ENCODE results near the gene CHMP2A. TPM values are rescaled to one million over a fixed set of nuclear protein-coding genes. Genes with fewer than 3 reads are reported as not detected.

The CHMP2A gene
- total and polyA plus RNA-seq, 2 of the 13 experiments (the other 11 are each of a cell fraction or from before 2014, with no cell fraction given) = 49.7 to 55.0 TPM

- TF ChIP-seq ZNF350 (CRISPR knock-in tag; IDR thresholded peaks at IDR 0.05; ENCODE audit: borderline replicate concordance, low read depth) = no peak
- TF ChIP-seq HIC2 (CRISPR knock-in tag; IDR thresholded peaks at IDR 0.05; ENCODE audit: low read depth) = 0 out of 2 replicates have a peak, but pooled peaks have one; percentile 1
- TF ChIP-seq ZNF121 (CRISPR knock-in tag; IDR thresholded peaks at IDR 0.05) = no peak
- TF ChIP-seq HIVEP1 (CRISPR knock-in tag; IDR thresholded peaks at IDR 0.05) = 0 out of 2 replicates have a peak, but pooled peaks have one; percentile 34
- peak; percentile 81; the same call in 1 of the 2 replicates for TF ChIP-seq TFAP4 (IDR thresholded peaks at IDR 0.05; ENCODE audit: borderline replicate concordance, low read depth)
- TF ChIP-seq HDAC1 (CRISPR knock-in tag; IDR thresholded peaks at IDR 0.05) = peak; percentile 52; the same call in 1 of the 2 replicates
- TF ChIP-seq GRHL1 (CRISPR knock-in tag; conservative IDR thresholded peaks at IDR 0.05) = no peak
- no peak for TF ChIP-seq MTA3 (CRISPR knock-in tag; IDR thresholded peaks at IDR 0.05)
- no peak for TF ChIP-seq RBFOX2 (IDR thresholded peaks at IDR 0.05; ENCODE audit: low read depth, low read length)
- peak; percentile 68 for TF ChIP-seq RAD51 (IDR thresholded peaks at IDR 0.05; ENCODE audit: borderline replicate concordance)
- TF ChIP-seq TRIM22 (IDR thresholded peaks at IDR 0.05) = no peak
- TF ChIP-seq ZHX1 (CRISPR knock-in tag; IDR thresholded peaks at IDR 0.05; ENCODE audit: low read depth) = no peak
- TF ChIP-seq CEBPG (CRISPR knock-in tag; IDR thresholded peaks at IDR 0.05) = no peak
- TF ChIP-seq ATF3 (CRISPR knock-in tag; IDR thresholded peaks at IDR 0.05) = no peak
- no peak for TF ChIP-seq PHF20 (CRISPR knock-in tag; IDR thresholded peaks at IDR 0.05)
- no peak for TF ChIP-seq TARDBP (CRISPR knock-in tag; IDR thresholded peaks at IDR 0.05)
- no peak for TF ChIP-seq ZNF790 (CRISPR knock-in tag; IDR thresholded peaks at IDR 0.05; ENCODE audit: borderline replicate concordance)
- peak; percentile 81 for TF ChIP-seq USF2 (IDR thresholded peaks at IDR 0.05; ENCODE audit: low read depth, low read length)
- peak; percentile 83; the same call in 1 of the 2 replicates for TF ChIP-seq USF2 (CRISPR knock-in tag; IDR thresholded peaks at IDR 0.05; ENCODE audit: borderline replicate concordance)
- no peak for TF ChIP-seq ZEB1 (IDR thresholded peaks at IDR 0.05; ENCODE audit: insufficient replicate concordance, low read depth)
Observed at GRCh38 chr19:58509731-58510083, 45.2 kb downstream of the CHMP2A start (continued).
